Activated CD4-positive, alpha-beta T cell treated with anti-CD3 and anti-CD28 coated beads, Interleukin-2, amount 50 U/mL, for 48 hours (primary cell): ENCODE results near the gene NOS3.

Source experiments
- DNase-seq, 2 experiments: peaks; one replicate each; pipeline ENCODE4 v3.0.0-alpha.2; 2020

The NOS3 gene

DNA sequence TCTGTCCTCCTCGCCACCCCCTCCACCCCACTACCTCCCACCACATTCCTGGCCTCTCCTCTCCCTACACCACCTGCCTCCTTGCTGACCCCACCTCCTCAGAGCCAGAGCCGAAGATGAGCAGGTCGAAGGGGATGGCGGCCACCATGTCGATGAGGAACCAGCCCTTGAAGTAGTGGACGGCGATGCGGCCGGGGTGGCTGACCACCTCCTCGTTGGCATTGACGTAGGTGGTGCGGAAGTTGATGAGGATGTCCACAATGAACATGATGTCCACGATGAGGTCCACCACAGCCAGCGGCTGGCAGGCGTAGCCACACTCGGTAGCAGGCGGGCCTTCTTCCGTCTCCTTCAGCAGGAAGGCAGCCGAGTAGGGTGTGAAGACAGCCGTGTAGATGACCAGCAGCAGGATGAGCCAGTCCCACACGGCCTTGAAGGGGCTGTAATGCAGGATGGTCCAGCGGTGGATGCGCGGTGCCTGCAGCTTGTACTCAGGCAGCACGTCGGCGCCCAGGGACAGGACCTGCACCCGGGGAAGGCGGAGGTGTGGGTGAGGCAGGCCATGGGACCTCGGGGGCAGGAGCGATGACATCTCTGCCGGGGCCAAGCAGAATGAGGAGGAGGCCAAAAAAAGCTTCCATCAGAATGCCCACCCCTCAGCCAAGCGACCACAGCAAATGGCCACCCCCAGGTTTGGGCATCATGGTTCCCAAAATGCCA is 38.3 kb upstream of the NOS3 start:
- no peak for DNase-seq

DNA sequence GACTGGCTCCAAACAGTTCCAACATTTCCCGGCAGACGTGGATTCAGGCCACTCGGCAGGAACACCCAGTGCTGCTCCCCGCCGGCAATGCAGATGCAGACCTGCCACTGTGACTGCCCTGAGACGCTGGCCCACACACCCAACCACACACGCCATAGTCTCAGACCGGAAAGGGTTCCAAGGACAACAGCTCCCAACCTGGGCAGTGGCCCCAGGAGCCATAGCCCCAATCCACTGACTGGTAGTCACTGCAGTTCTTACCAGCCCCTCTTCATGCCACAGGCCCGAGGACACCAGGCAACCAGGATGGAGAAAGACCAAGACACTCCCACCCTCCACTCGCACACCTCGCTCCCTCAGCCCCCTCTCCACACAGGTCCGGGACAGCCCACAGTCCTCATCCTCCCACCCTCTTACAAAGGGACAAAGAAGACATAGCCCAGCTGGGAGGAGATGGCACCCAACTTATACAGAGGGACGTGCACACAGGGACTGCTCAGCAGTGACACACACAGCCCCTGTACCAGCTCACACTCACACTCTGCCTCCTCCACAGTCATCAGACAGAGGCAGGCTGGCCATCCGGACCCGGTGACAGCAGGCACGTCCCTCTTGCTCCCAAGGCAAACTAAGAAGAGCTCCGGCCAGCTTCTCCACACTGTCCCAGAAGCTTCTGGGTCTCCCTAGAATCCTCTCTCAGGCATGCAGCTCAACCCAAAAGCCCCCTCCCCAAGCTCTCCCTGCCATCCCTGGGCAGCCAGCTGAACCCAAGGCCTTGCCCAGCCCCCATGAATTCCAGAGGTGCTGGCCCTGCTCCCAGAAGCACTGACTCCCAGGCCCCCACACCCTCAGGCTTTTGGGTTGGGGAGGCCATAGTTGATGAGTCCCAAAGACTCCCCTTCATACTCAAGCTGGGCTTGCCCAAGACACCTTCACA is 37.5 kb upstream of the NOS3 start:
- no peak for DNase-seq

DNA sequence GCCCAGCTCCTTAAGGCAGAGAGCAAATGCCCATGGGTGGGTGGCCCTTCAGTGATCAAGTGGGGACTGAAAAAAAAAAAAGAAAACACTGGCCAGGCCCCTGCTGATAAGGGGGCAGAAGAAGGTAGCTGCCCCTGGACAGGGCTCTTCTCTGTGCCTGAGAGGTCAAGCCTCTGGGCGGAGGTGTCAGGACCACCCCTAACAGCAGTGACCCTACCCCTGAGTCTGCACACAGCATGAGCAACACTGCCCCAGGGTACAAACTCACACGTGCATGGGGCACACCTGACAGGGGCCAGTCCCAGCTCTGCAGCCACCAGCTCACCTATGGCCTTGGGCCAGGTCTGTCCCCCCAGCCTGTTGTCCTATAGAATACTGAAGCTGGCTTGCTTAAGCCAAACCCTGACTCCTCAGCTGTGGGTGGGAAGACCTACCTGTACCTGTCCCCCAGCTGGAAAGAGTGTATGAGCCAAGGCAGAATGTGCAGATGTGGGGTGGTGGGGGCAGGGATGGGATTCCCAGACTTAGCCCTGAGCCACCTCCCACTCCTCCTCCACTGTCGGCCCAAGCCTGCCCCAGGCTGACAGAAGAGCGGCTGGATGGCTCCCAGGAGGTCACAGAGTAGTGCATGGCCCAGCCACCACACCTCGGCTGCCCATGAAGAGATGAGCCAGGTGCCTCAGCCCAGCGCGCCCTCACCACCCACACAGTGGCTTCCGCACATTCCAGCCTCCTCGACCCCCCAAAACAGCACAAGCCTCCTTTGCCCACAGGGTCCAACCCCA is 36.4 kb upstream of the NOS3 start:
- no peak for DNase-seq

DNA sequence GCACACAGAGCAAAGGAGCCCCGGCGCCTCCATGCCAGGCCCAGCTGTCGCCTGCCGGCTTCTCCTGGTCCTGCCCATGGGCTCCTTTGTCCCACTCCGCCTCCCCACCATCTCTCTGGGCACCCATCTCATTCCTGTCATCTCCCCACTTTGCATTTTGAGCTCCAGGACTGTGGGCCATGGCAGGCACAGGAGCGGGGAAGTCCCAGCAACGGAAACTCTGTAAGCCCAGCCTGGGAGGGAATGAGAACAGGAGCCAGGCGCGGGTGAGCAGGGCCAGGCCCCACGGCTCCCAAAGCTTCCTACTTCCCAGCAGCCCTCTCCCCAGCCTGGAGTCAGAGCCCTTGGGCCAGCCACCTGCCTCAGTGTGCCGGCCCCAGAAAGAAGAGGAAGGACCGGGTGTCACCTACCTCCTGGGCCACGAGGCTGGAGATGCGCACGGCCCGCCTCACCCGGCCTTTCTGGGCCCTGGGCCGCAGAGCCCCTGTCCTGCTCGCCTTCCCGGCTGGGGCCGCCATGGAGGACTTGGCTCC is 35.8 kb upstream of the NOS3 start:
- no peak for DNase-seq

DNA sequence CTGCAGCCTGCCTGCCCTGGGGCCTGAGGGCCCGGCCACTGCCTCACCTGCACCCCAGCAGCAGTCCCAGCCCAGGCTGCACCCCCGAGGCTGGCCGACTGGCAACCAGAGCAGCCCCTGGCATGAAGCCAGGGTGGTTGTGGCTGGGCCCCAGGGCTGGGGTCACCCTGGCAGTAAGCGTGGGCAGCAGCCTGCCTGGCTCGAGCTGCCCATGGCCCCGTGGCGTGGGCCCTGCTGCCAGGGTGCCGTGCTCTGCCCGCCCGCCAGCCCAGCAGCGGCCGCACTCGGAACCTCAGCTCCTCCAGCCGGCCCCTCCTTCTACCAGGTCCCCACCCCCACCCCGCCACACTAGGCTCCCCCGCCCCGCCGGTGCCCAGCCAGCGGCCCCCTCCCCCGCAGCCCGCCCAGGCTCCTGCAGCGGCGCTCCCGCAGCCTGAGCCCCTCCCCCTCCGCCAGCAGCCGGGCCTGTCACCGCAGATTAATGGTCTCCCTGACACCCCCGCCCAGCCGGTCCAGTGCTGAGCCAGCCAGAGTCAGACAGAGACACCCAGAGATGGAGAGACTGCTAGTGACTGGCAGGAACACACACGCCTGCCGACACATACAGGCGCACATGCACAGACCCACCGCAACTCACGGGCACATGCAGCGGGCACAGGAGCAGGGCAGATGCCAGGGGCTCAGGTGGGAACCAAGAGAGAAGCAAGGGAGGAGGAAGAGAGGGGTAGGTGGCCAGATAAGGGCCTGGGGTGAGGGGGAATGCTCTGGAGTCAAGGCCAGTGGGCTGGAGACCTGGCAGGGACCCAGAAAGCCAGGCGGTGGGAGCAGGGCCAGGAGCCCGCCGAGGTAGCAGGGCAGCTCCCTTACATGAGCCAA is 35.1 kb upstream of the NOS3 start:
- DNase-seq: no peak

DNA sequence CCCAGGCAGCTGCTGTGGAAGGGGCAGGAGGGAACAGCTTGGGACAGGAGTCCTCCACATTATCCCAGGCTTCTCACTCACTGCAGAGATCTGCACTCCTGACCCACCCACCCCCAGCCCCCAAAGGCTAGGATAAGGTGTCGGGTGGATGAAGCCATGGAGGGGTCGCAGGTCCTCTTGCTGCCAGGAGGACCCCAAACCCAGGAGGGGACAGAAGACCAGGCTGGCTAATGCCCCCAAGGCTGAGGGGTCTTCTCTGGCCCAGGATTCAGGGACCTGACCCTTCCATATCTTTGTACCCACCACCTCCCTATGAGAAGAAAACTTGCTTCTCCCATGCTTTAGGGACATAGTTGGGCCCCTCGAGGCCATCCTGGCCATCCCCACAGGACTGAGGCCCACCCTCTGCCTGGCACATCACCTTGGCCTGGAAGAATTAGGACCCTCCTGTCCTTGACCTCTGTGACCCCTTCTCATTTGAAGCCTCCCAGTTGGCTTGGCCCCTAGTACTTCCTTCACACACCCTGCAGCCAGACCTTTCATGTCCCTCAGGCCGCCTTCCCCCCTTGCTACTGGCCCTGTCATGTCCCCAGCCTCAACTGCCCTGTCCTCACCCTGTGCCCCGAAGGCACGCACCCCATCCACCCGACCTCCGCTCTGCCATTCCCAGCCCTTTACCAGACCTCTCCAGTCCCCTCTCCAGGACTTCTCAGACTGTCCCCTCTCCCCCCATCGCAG is 34.3 kb upstream of the NOS3 start:
- no peak for DNase-seq

DNA sequence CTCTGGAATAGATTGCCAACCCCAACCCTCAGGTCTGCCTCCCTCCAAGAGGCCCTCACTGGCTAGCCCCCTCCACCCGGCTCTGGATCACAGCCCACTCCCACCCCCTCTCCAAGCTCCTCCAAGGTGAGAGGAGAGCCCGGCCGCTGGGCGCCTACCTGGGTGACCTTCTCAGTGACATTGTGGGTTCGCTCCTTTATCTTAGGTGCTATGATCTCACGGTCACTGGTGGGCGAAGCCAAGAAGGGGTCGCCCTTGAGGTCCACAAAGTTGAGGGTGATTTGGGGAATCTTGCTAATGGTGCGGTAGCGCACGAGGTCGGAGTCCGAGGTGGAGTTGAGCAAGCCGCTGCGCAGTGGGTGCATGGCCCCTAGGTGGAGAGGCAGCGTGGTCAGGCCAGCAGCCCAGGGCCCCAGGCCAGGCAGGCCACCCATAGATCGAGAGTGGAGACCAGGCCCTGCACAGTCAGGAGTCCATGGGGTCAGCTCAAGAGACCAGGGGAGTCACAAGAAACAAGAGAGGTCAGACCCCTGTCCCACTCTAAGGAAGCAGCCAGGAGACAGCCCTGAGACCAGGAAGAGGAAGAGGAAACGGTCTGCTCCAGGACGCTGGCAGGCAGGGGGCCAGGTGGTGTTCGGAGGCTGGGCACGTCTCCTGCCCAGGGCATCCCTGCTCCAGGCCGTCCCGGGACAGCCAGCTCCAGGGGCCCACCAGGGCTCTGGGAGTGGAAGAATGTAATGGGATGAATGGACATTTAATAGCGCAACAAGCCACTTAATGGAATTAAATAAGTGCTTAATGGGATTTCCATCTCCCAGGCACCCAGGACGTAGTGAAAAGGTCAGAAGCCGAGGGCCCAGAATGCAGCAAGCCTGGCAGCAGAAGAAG is 33.4 kb upstream of the NOS3 start:
- no peak for DNase-seq

DNA sequence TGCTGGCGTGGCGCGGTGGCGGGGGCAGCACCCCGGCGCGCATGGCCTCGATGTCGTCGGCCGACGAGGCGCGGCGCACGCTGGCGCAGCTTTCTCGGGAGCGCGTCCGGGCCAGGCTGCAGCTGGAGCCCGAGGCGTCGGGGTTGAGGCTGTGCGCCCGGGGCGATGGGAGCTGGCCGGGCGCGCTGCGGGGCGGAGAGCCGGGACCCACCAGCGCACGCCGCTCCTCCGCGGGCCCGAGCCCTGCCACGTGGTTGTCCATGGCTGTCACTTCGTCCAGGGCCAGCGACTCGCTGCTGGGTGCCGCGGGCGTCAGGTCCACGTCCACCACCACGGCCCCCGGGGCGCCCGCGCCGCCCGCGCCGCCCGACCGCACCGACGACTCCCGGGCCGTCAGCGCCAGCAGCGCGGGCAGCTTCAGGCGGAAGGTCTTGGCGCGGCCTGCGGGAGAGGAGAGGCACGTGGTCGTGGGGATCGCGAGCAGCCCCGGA is 32.7 kb upstream of the NOS3 start:
- no peak for DNase-seq

DNA sequence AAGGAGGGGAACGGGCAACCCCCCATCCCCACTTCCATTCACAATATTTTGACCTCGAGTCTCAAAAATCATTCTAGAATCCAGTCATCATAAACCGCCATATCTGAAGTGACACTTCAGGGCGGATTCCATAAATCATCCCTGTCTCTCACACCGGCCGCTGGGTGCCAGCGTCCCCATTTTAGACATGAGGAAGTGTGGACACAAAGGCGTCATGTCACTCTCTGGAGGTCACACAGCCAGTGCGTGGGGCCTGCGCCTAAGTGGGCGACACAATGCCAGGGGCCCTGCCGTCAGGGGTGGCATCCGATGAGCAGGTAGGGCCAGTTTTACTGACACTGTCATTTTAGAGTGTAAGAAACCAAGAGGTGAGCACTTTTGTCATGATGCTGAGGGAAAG is 32.2 kb upstream of the NOS3 start:
- no peak for DNase-seq

DNA sequence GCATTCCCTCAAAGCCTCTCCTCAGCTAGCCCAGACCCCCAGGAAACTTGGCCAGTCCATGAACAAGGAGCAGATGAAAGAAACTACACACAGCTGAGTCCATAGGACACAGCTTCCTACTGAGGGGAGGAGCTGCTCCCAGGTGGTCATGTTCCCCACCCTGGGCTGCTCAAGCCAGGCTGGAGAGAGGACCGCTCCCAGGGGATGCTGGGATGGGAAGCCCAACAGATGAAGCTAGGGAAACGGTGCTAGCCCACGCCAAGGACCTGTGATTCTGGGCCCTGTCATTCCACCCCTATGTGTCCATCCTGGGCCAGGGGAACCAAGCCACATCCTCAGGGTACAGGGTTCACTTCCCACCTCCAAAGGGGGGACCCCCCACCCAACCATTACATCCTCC is 31.7 kb upstream of the NOS3 start:
- no peak for DNase-seq

DNA sequence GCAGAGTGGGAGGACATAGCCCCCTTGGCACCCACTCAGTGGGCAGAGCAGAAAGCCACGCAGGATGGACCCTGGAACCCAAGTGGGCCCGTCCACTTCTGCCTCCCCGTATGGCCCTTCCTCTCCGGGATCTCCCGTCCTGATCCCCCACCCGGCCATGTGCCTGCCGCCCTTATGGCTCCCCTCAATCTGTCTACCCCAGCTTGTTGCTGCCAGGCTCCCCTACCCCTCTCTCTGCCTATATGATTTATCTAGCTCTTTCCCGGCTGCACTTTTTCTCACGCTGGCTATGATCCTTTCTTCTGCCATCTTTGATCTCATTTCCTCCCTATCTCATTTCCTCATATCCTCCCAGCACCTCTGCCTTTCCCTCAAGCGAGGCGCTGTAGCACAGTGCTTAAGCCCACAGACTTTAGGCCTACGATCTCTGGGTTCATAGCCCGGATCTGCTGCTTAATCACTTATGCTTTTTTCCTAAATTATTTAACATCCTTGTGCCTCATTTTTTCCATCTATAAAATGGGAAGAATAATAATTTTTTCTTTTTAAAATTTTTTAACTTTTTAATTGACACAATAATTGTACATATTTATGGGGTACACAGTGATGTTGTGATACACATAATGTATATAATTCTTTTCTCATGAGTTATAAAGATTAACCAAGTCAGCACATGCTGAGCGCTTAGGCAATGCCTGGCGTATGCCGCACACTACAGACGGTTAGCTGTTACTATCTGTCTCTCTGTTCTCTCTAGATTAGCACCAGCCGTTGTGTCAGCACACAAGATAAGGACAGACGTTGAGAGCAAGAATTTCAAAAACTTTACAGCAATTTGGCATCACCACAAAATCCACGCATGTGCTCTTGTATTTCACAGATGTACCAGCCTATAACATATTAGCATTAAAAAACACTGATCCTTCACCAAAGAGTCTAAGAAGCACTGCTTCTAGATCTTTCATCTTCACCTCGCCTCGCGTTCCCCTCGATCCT is 30.8 kb upstream of the NOS3 start:
- peak in 1 of 2 experiments; percentile 24 for DNase-seq

DNA sequence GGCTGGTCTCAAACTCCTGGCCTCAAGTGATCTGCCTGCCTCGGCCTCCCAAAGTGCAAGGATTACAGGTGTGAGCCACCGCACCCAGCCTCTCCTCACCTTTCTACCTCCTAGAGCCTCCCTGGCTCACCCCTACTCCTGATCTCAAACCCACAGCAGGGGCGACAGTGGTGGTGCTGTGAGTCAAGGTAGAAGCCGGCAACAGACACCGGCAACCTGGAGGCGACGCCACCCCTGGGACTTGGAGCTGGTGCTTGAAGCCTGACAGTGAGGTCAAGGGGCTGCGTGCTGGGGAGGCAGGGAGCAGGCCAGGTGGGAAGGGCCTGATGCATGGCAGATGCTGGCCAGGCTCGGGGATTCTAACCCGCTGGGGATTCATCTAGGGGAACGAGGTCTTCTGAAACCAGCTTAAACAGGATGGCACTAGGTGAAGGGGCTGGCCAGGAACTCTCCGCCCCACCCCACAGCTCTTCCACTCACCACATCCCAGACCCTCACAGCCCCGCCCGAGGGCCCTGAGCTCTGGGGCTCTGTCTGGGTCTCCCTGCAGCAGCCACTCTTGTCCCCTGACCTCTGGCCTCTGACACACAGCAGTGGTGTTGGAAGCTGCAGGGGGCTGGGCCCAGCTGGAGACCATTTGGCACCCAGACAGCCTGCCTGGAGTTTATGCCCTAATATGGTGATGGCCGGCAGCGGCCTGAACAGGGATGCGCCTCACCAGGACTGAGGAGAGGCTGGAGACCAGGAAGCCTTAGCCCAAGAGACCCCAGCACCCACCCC is 29.1 kb upstream of the NOS3 start:
- no peak for DNase-seq

DNA sequence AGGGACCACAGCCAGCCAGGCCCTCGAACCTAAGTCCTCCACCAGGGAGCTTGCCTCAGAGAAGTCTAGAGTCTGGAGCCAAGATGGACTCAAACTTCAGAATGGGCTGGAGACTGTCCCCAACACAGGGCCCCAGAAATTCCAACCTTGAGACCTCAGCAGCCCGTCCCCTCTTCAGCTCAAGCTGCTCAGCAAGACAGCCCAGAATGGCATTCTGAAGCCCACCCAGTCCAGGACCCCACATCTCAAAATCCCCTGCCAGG is 28.6 kb upstream of the NOS3 start:
- no peak for DNase-seq

DNA sequence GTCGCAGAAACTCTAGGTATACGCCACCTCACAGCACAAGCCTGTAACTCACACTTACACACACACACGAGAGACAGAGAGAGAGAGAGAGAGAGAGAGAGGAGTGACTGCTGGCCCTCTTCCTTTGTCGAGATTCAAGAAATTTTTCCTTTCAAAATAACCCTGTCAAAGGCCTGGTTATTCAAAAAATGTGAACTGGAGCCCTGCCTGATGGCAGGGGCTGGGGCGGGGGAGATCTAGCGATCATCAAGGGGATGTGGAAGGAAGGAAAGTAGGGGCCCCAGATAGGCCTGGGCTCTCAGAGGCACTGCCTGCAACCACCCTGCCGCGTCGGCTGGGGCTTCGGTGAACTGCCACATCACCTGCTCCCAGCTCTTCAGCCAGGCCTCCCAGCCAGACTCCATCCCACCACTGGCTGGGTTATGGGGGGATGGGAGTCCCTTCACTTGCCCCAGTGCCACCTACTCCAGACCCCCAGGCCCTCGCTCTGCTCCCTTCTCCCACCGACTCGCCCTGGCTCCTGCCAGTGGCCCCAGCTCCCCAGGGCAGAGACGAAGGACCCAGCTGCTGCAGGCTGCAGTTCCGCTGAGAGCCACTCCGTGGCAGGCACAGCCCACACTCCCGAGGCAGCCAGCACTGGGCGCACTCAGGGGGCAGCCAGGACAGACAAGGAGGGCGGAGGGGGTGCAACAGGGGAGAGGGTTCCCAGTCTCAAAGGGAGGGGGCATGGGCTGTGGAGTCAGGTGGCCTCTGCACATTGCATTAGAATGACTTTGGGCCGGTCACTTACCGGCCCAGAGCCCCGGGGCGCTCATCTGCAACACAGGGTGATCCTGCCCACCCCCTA is 28.0 kb upstream of the NOS3 start:
- peak; percentile 58 to 62 for DNase-seq

DNA sequence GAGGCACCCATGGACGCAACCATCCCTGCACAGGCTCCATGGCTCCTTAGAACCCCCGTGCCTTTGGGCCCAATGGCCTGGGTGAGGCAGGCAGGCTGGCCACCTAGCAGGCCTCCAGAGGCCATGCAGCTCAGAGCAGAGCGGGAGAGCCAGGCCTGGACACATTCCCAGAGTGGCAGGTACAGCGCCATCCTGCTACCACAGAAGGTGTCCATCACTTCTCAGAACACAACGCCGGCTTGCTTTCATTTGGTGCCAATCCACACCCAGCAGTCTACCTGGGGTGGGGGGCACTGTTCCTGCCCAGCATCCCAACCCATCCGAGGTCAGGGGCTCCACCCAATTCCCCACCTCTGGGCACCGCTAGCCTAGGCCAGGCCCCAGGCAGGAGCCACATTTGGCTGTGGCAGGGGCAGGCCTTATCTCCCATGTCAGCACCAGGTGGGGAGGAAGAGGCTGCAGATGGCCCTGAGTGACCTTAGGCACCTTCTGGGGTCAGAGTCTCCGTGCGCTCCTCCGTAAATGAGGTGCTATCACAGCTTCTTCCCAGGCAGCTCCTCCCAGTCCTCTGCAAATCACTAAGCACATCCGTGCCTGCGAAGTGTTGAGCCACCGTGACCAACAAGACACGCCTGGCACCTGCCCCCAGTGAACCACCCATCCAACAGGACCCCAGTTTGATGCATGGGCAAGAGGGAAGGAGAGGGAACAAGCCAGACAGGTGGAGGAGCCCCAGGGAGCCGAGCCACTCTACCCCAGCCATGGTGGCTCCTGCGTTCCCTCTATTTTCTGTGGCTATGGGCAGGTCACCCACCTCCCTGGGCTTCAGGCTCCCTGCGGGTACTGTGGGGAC is 26.9 kb upstream of the NOS3 start:
- no peak for DNase-seq

DNA sequence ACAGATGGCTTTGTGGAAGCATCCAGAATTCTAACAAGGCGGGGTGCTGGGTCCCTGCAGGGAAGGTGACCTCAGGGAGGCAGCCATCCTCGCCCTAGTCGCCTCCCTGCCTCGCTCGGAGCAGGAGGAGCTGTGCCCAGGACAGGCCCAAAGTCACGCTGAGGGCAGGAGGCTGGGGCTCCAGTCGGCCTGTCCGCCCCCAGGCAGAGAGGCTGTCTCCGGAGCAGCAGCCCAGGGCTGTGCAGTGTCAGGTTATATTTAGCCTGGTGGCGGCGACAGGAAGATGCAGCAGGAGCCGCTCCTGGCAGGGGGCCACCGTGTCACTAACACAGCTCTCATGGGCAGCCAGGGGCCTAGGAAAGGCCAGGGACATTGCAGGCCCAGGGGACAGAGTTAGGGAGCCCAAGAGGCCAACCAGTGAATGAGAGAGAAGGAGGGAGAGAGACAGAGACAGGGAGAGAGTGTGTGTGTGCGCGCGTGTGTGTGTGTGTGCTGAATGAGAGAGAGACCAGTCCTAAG is 26.2 kb upstream of the NOS3 start:
- no peak for DNase-seq
